Heart left ventricle (tissue), 16 donors: Measurements from ENCODE around the gene SSBP3. TPM values are rescaled to one million over a fixed set of nuclear protein-coding genes. Genes with fewer than 3 reads are reported as not detected.

ENCODE experiments used
- ATAC-seq, 4 donors: fragments of 200-7000 bp; cut with Tn5 transposase; one replicate each; pipeline ENCODE4 v1.9.1; 2020 to 2022; ENCODE audit warnings: moderate library complexity in 4 of 4, mild to moderate bottlenecking in 3 of 4, moderate number of reproducible peaks in 1 of 4
- DNase-seq, 5 donors: peaks; one replicate each; pipeline ENCODE4 v3.0.0-alpha.2; 2020
- H3K27ac ChIP-seq, 12 donors: fragments of 200-600 bp; sonication (generic) in 4 of 12; one replicate each; pipeline versions ENCODE4 v1.5.0 to v1.8.0; 2016 to 2022; ENCODE audit warnings: mild to moderate bottlenecking in 2 of 12
- H3K27me3 ChIP-seq, 9 donors: fragments of 200-600 bp; sonication (generic) in 2 of 9; one replicate each; pipeline versions ENCODE4 v1.5.1 to v1.8.0; 2016 to 2022; ENCODE audit warnings: mild to moderate bottlenecking in 3 of 9
- H3K36me3 ChIP-seq, 9 donors: fragments of 200-600 bp; sonication (generic) in 2 of 9; one replicate each; pipeline versions ENCODE4 v1.5.0 to v1.8.0; 2018 to 2022; ENCODE audit warnings: mild to moderate bottlenecking in 2 of 9
- H3K4me1 ChIP-seq, 12 donors: fragments of 200-600 bp; sonication (generic) in 4 of 12; one replicate each; pipeline versions ENCODE4 v1.5.0 to v1.8.0; 2016 to 2022; ENCODE audit warnings: mild to moderate bottlenecking in 3 of 12
- H3K4me3 ChIP-seq, 12 donors: fragments of 200-600 bp; sonication (generic) in 4 of 12; one replicate each; pipeline versions ENCODE4 v1.5.0 to v1.8.0; 2017 to 2022; ENCODE audit warnings: mild to moderate bottlenecking in 9 of 12, moderate library complexity in 4 of 12
- H3K9me3 ChIP-seq, 12 donors: fragments of 200-600 bp; sonication (generic) in 4 of 12; one replicate each; pipeline versions ENCODE4 v1.5.0 to v1.8.0; 2016 to 2022; ENCODE audit warnings: mild to moderate bottlenecking in 1 of 12
- CTCF ChIP-seq, 12 donors: fragments of 200-600 bp; sonication (generic) in 4 of 12; IDR thresholded peaks; one replicate each; pipeline versions ENCODE4 v1.5.0 to v1.8.0; 2018 to 2022; ENCODE audit warnings: antibody characterized with exemption in 12 of 12, mild to moderate bottlenecking in 5 of 12
- POLR2A ChIP-seq, 2 donors: fragments of 450-650 bp; IDR thresholded peaks; one replicate each; pipeline ENCODE4 v1.6.1; 2017; ENCODE audit warnings: antibody characterized with exemption in 2 of 2, mild to moderate bottlenecking in 2 of 2, moderate library complexity in 2 of 2
- WGBS, 4 donors: extraction: QIAGEN DNeasy Blood & Tissue Kit in 2 of 4; methylation state at CpG; one replicate each; pipeline versions ENCODE4 v1.1.5 to v1.1.7; 2013 to 2018; 5-methylcytosine and 5-hydroxymethylcytosine counted together
- intact Hi-C, 10 donors: fragments of 100-400 bp; cut with DNase I; formaldehyde crosslinking; loops; one replicate each; pipeline versions ENCODE4 v1.11.1 to v1.14.2; 2022
- polyA plus RNA-seq, 2 donors: library from polyadenylated mRNA; stranded (reverse); fragments of 200-250 nt; gene quantifications; one replicate each; pipeline ENCODE4 v1.2.3, GENCODE V29; 2013
- total RNA-seq, 9 donors: library from RNA; depleted of rRNA in 2 of 9; stranded (reverse); fragments of >200 nt in 2 of 9; fragmentation: NEBNext Ultra II Directional in 3 of 9; extraction: Animal tissue kit (Norgen Biotek cat#: 25700) in 3 of 9; gene quantifications; one replicate each; pipeline versions ENCODE4 v1.1.0 to v1.2.4, GENCODE V29; 2016 to 2023
- donor health status: ischemic (EF 13 %, LVEDD 7.1; RV severe dilation, severe dysfunction).
- donor health status: healthy with polysubstance abuse.
- donor health status: DM: no; HTN: yes; CAD: no.
- donor health status: DM: no; HTN: no; CAD: no.
- donor health status: ischemic (EF 25% LVEDD 6.9; RV normal size, moderate dysfunction).
- donor health status: ischemic (EF 25% LVEDD 5.7; RV mildly dilated, moderate dysfunction).
- donor health status: healthy.
- donor health status: DM: yes; HTN: yes; CAD: no.
- donor health status: ischemic (EF 35%, LVEDD 5.7; RV mildly dilated, moderate dysfunction).
- donor health status: nonischemic (EF 11% LVEDD 7.7; RV severe dilation, severe dysfunction).
- donor health status: DM: yes; HTN: yes; CAD: no.
- donor health status: PGD.
- donor health status: ischemic (EF 29% LVEDD 5.4; RV normal size, mild dysfunction).
- donor health status: nonischemic (EF 23%, LVEDD 6.1; RV moderate dilation, normal function).

SSBP3 gene
- total and polyA plus RNA-seq, 11 donors = 20.8 to 61.8 (median 48.1) TPM

GRCh38 chr1:54223441-54224202 lies 182.6 kb downstream of the SSBP3 start:
- WGBS, 4 donors = 94 to 95% (median 95%) methylated on average over 16 of the region's 16 CpGs
- H3K36me3 ChIP-seq = peaks cover 0 to 26% (median 14%) of the 10 kb centered on the region in 9 donors
- H3K4me3 ChIP-seq = no peak overlapping the region
- DNase-seq (no peak), ATAC-seq (no peak)
- no peak overlapping the region for H3K27ac ChIP-seq
- intact Hi-C loops = loop anchor here in 1 of 10 donors (10.0 kb wide), 1 partner anchor 181 kb away; the partner anchor contains the start of gene SSBP3
- no peaks in the 10 kb centered on the region for H3K27me3 ChIP-seq
- no peaks in the 10 kb centered on the region for H3K9me3 ChIP-seq
- TF ChIP-seq CTCF (IDR thresholded peaks at IDR 0.05) (no peak), POLR2A (IDR thresholded peaks at IDR 0.05) (no peak)
- H3K4me1 ChIP-seq = peaks cover 0 to 44% (median 22%) of the 10 kb centered on the region in 12 donors

- DNase-seq (no peak), ATAC-seq (no peak)
- 69 to 76% (median 72%) methylated on average over 6 of the region's 6 CpGs for WGBS, 4 donors
- Histone ChIP-seq H3K4me1 (peaks cover 0 to 46% (median 23%) of the 10 kb centered on the region in 12 donors), H3K9me3 (no peaks in the 10 kb centered on the region), H3K36me3 (peaks cover 0 to 29% (median 20%) of the 10 kb centered on the region in 9 donors), H3K27ac (no peak overlapping the region), H3K4me3 (no peak overlapping the region), H3K27me3 (no peaks in the 10 kb centered on the region)
- intact Hi-C loops = loop anchor here in 1 of 10 donors (10.0 kb wide), 1 partner anchor 182 kb away; the partner anchor contains the start of gene SSBP3
- TF ChIP-seq POLR2A (IDR thresholded peaks at IDR 0.05) (no peak), CTCF (IDR thresholded peaks at IDR 0.05) (no peak)
These were observed 183.5 kb downstream of the SSBP3 start for GRCh38 chr1:54222711-54223110.

GRCh38 chr1:54221867-54222484 lies 184.2 kb downstream of the SSBP3 start:
- intact Hi-C loops = loop anchor here in 1 of 10 donors (10.0 kb wide), 1 partner anchor 183 kb away; the partner anchor contains the start of gene SSBP3
- no peak overlapping the region for H3K4me3 ChIP-seq
- H3K36me3 ChIP-seq = peaks cover 0 to 32% (median 27%) of the 10 kb centered on the region in 9 donors
- no peak for TF ChIP-seq CTCF (IDR thresholded peaks at IDR 0.05)
- TF ChIP-seq POLR2A (IDR thresholded peaks at IDR 0.05) = no peak
- H3K4me1 ChIP-seq = peaks cover 0 to 45% (median 23%) of the 10 kb centered on the region in 12 donors
- 95 to 96% (median 96%) methylated on average over 6 to 7 of the region's 7 CpGs for WGBS, 4 donors
- H3K27me3 ChIP-seq = no peaks in the 10 kb centered on the region
- H3K9me3 ChIP-seq = no peaks in the 10 kb centered on the region
- no peak for DNase-seq
- no peak overlapping the region for H3K27ac ChIP-seq
- no peak for ATAC-seq
